Panc1 (cell line): Measurements from ENCODE around the gene ANKRD33B. TPM values are rescaled to one million over a fixed set of nuclear protein-coding genes. Genes with fewer than 3 reads are reported as not detected.

Experiments used
- ATAC-seq: fragments of 200-7000 bp; cut with Tn5 transposase; 2 replicates; pipeline ENCODE4 v1.9.1; 2020; ENCODE audit warnings: mild to moderate bottlenecking, moderate library complexity
- BruUV-seq: library from RNA; stranded (reverse); fragments of 400-500 nt; replicated peaks from 2 replicates; lab custom pipeline; 2021; lab: Mats Ljungman, UMichigan
- CTCF ChIA-PET: fragments of 300-600 bp; sonication (Branson Sonifier 250); formaldehyde crosslinking; loops from one replicate; lab custom pipeline; 2022; ENCODE audit warnings: antibody characterized with exemption; lab: Charles Lee
- POLR2A ChIA-PET: fragments of 300-600 bp; sonication (Branson Sonifier 250); formaldehyde crosslinking; loops from one replicate; lab custom pipeline; 2022; ENCODE audit warnings: antibody characterized with exemption; lab: Charles Lee
- DNase-seq: peaks from one replicate; pipeline ENCODE4 v3.0.0-alpha.2; 2010; ENCODE audit warnings: low read depth, low spot score
- H3K27ac ChIP-seq: 2 replicates; pipeline ENCODE4 v1.5.1; 2011; ENCODE audit warnings: mild to moderate bottlenecking, low read length, inconsistent platforms
- H3K27me3 ChIP-seq: fragments of 200-500 bp; sonication (Bioruptor generic); 2 replicates; pipeline ENCODE4 v1.6.0; 2014; ENCODE audit warnings: low read length, inconsistent platforms; ENCODE audit not compliant: control insufficient read depth, insufficient read depth
- H3K36me3 ChIP-seq: fragments of 200-500 bp; sonication (Bioruptor generic); 2 replicates; pipeline ENCODE4 v1.5.1; 2014; ENCODE audit warnings: inconsistent platforms, mild to moderate bottlenecking, low read length, moderate library complexity; ENCODE audit not compliant: control insufficient read depth, insufficient read depth
- H3K4me1 ChIP-seq: 2 replicates; pipeline ENCODE4 v1.5.1; 2011; ENCODE audit warnings: inconsistent platforms, mild to moderate bottlenecking, low read length, moderate library complexity; ENCODE audit not compliant: control insufficient read depth, insufficient read depth
- H3K4me3 ChIP-seq, 2 experiments: 2 replicates each; pipeline ENCODE4 v1.5.1; 2011 to 2012; ENCODE audit warnings: low read depth in 2 of 2, low read length in 2 of 2, mild to moderate bottlenecking in 2 of 2, inconsistent platforms in 1 of 2, moderate library complexity in 1 of 2
- H3K9me3 ChIP-seq: fragments of 200-500 bp; sonication (Bioruptor generic); 2 replicates; pipeline ENCODE4 v1.5.1; 2014; ENCODE audit warnings: low read depth, mild to moderate bottlenecking, inconsistent platforms, low read length, moderate library complexity; ENCODE audit not compliant: control insufficient read depth, insufficient read depth
- CTCF ChIP-seq: fragments of 450-650 bp; IDR thresholded peaks from 2 replicates; pipeline ENCODE4 v1.5.1; 2017; ENCODE audit warnings: mild to moderate bottlenecking
- POLR2AphosphoS5 ChIP-seq: IDR thresholded peaks from 2 replicates; pipeline ENCODE4 v1.6.1; 2012; ENCODE audit warnings: mild to moderate bottlenecking, low read depth, low read length, moderate library complexity
- REST ChIP-seq, 2 experiments: IDR thresholded peaks; 2 replicates each; pipeline ENCODE4 v1.6.1; 2011 to 2012; ENCODE audit warnings: low read depth in 2 of 2, control low read depth in 1 of 2, low read length in 1 of 2, mild to moderate bottlenecking in 1 of 2, moderate library complexity in 1 of 2; ENCODE audit not compliant: insufficient read depth in 1 of 2
- SIN3A ChIP-seq: IDR thresholded peaks from 2 replicates; pipeline ENCODE4 v1.6.1; 2012; ENCODE audit warnings: low read depth, mild to moderate bottlenecking, low read length, moderate library complexity, borderline replicate concordance; ENCODE audit not compliant: insufficient read depth
- TCF7L2 ChIP-seq: IDR thresholded peaks from 2 replicates; pipeline ENCODE4 v1.6.1; 2011; ENCODE audit warnings: mild to moderate bottlenecking, low read depth, low read length, inconsistent platforms
- in situ Hi-C: cut with HindIII; loops from 2 replicates; pipeline ENCODE4 v1.10.0; 2016; ENCODE audit warnings: low sequenced_read_pairs, low pct_unique_long_range_greater_than_20kb
- intact Hi-C: fragments of 100-400 bp; cut with micrococcal nuclease; formaldehyde crosslinking; loops from one replicate; pipeline ENCODE4 v1.10.0; 2022; ENCODE audit not compliant: unreplicated experiment
- total RNA-seq: library from RNA; stranded (reverse); gene quantifications from one replicate; pipeline ENCODE4 v1.2.1, GENCODE V29; 2021; ENCODE audit not compliant: unreplicated experiment

The ANKRD33B gene
- total RNA-seq, 1 experiment from 2014 or later: 19.1 TPM

GRCh38 chr5:10532421-10532820, 31.4 kb upstream of the ANKRD33B start:
- TF ChIP-seq POLR2AphosphoS5: no peak
- no peak for TF ChIP-seq TCF7L2
- TF ChIP-seq REST (IDR thresholded peaks at IDR 0.05; ENCODE audit: insufficient read depth in 1 of 2, low read depth in 2 of 2, low read length in 1 of 2): no peak
- no peak for TF ChIP-seq CTCF
- no peak for TF ChIP-seq SIN3A
- Histone ChIP-seq H3K27me3 (no peaks in the 10 kb centered on the region), H3K27ac (no peak overlapping the region), H3K4me3 (no peak overlapping the region), H3K9me3 (no peaks in the 10 kb centered on the region), H3K4me1 (no peaks in the 10 kb centered on the region), H3K36me3 (no peaks in the 10 kb centered on the region)
- POLR2A ChIA-PET: no interaction called here
- in situ Hi-C loops: no loop called here
- DNase-seq (no peak), ATAC-seq (no peak)
- intact Hi-C loops: no loop called here
- CTCF ChIA-PET: no interaction called here
- BruUV-seq: no TSS peak

DNA sequence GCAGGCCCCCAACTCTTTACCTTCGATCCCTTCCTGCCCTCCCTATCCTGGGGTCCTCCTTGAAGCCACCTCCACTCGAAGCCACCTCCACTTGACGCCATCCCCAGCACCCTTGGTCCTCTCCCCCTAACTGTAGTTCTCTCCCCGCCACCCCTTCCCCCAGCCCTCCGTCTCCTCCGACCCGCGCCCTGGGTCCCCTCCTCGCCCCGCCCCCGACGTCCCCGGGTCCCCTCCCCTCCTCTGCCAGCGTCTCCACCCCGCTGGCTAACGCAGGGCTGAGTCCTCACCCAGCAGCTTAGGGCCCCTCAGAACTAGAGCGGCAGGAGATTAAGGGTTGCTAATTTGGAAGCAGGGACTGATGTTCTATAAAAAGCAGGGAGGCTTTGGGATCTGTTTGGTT, 30.6 kb upstream of the ANKRD33B start:
- ATAC-seq (no peak), DNase-seq (no peak)
- ChIA-PET CTCF (no interaction called here), POLR2A (no interaction called here)
- intact Hi-C loops: no loop called here
- Histone ChIP-seq H3K4me1 (no peaks in the 10 kb centered on the region), H3K36me3 (no peaks in the 10 kb centered on the region), H3K27ac (no peak overlapping the region), H3K4me3 (no peak overlapping the region), H3K27me3 (no peaks in the 10 kb centered on the region), H3K9me3 (no peaks in the 10 kb centered on the region)
- no TSS peak for BruUV-seq
- TF ChIP-seq TCF7L2 (no peak), SIN3A (no peak), CTCF (no peak), POLR2AphosphoS5 (no peak), REST (IDR thresholded peaks at IDR 0.05; ENCODE audit: insufficient read depth in 1 of 2, low read depth in 2 of 2, low read length in 1 of 2) (no peak)
- in situ Hi-C loops: no loop called here
